GM12874 (cell line): ENCODE results near the gene CREG1.

Experiments
- CTCF ChIP-seq: IDR thresholded peaks from 2 replicates; pipeline ENCODE4 v1.5.1; 2011; ENCODE audit warnings: low read depth, mild to moderate bottlenecking, control low read depth, low read length, moderate library complexity; ENCODE audit not compliant: insufficient read depth

CREG1 gene

GRCh38 chr1:167504467-167504827 is 49.1 kb downstream of the CREG1 start:
- no peak for TF ChIP-seq CTCF

- TF ChIP-seq CTCF = no peak
Observed at GRCh38 chr1:167503626-167504466, 49.7 kb downstream of the CREG1 start.

GRCh38 chr1:167502719-167503462 is 50.7 kb downstream of the CREG1 start:
- no peak for TF ChIP-seq CTCF

- no peak for TF ChIP-seq CTCF
Observed at GRCh38 chr1:167502192-167502551, 51.4 kb downstream of the CREG1 start.

- no peak for TF ChIP-seq CTCF
Observed at GRCh38 chr1:167501515-167502191, 51.9 kb downstream of the CREG1 start.

- TF ChIP-seq CTCF = no peak
Observed at GRCh38 chr1:167500283-167500860, 53.2 kb downstream of the CREG1 start.

GRCh38 chr1:167499664-167500101 is 53.9 kb downstream of the CREG1 start:
- no peak for TF ChIP-seq CTCF
